Stimulated activated naive CD8-positive, alpha-beta T cell treated with anti-CD3 and anti-CD28 coated beads, Interleukin-15, Interleukin-2, amounts not matched to agents 100 ng/mL and 50 ng/mL, for 24 hours (primary cell): Measurements from ENCODE around the gene ANKRD31.
"Not testable (repeated sequence)": the region's sequence is repeated elsewhere in the genome, so short reads cannot be mapped to it uniquely, and the experiment has no call there.

Experiments
- H3K27ac Mint-ChIP-seq: one replicate; pipeline ENCODE4 v1.8.0; 2021; ENCODE audit warnings: mild to moderate bottlenecking, mixed read lengths
- H3K27me3 Mint-ChIP-seq: one replicate; pipeline ENCODE4 v1.8.0; 2021; ENCODE audit warnings: mixed read lengths
- H3K36me3 Mint-ChIP-seq: one replicate; pipeline ENCODE4 v1.8.0; 2021; ENCODE audit warnings: low read depth, mixed read lengths
- H3K4me1 Mint-ChIP-seq: one replicate; pipeline ENCODE4 v1.8.0; 2021; ENCODE audit warnings: low read depth, mixed read lengths
- H3K4me3 Mint-ChIP-seq: one replicate; pipeline ENCODE4 v1.8.0; 2021; ENCODE audit warnings: mild to moderate bottlenecking, mixed read lengths
- H3K9me3 Mint-ChIP-seq: one replicate; pipeline ENCODE4 v1.8.0; 2021; ENCODE audit warnings: mixed read lengths

The ANKRD31 gene

DNA sequence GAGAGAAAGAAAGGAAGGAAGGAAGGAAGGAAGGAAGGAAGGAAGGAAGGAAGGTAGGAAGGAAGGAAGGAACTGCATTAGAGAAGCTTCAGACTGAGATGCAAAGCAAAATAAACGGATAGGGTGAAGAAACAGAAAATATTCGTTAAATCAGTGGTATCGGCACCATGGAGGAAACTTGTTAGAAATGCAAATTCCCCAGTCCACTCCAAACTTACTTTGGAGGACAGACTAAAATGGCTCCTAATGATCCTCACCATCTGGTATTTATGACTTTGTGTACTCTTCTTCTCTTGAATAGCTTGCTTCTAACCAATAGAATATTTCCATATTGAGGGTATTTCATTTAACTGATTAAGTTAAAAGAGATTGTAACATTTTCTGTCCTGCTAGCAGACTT lies 96.4 kb downstream of the ANKRD31 start:
- H3K4me3 Mint-ChIP-seq, result no peak overlapping the region
- H3K27ac Mint-ChIP-seq, result no peak overlapping the region
- H3K36me3 Mint-ChIP-seq, result no peaks in the 10 kb centered on the region
- no peaks in the 10 kb centered on the region for H3K27me3 Mint-ChIP-seq
- H3K4me1 Mint-ChIP-seq, result peaks cover 12% of the 10 kb centered on the region
- H3K9me3 Mint-ChIP-seq, result peaks cover 5% of the 10 kb centered on the region

DNA sequence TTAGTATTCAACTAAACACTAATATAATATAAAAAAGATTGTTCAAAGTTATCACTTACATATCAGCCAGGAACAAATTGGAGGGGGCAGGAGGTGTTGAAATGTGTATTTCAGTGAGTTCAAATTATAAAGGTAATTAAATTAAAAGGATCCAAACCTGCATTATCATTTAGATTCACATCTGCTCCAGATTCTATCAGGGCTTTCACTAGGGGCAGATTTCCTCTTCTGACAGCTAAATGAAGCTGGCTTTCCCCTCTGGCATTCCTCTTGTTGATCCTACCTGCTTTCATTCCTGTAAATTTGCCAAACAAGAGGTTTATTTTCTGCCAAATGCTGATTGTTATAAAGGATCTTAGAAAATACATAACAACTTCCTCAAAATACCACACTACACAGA lies 98.0 kb downstream of the ANKRD31 start:
- no peaks in the 10 kb centered on the region for H3K9me3 Mint-ChIP-seq
- H3K36me3 Mint-ChIP-seq, result no peaks in the 10 kb centered on the region
- peaks cover 12% of the 10 kb centered on the region for H3K4me1 Mint-ChIP-seq
- H3K4me3 Mint-ChIP-seq, result no peak overlapping the region
- no peaks in the 10 kb centered on the region for H3K27me3 Mint-ChIP-seq
- H3K27ac Mint-ChIP-seq, result no peak overlapping the region

DNA sequence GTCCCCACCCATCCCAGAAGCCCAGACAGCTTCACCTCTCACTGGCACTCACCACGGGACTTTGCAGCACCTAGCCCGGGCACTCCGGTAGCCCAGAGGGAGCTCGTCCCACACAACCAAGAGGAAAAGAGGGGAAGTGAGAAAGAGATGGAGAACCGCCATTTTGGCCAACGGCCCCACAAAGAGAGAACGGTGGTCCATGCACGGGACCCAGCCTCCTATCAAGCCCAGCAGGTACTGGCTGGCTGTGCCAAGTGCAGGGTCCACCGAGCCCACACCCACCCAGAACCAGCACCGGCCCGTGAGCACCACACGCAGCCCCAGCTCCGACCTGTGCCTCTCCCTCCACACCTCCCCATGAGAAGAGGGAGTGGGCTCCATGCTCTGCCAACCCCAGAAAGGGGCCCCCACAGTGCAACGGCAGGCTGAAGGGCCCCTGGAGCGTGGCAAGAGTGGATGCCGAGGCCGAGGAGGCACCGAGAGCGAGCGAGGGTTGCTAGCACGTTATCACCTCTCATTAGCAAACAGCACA lies 105.8 kb downstream of the ANKRD31 start:
- no peak overlapping the region for H3K27ac Mint-ChIP-seq
- no peak overlapping the region for H3K4me3 Mint-ChIP-seq
- H3K27me3 Mint-ChIP-seq, result no peaks in the 10 kb centered on the region

DNA sequence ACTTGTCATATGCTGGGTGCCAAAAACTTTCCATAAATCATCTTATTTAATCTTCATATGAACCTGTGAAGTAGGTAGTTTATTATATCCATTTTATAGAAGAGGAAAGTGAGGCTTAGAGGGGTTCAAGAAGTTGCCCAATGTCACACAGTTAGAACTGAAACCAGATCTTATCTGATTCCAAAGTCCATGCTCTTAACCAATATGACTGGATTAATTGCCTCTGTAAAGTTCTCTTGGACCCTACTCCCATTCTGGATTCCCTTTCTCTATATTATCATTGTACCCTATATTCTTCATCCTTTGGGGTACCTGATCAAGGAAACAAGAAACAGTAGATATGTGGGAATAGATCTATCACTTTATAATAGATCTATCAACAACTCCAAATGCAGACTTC lies 119.8 kb downstream of the ANKRD31 start:
- H3K36me3 Mint-ChIP-seq, result peaks cover 7% of the 10 kb centered on the region
- no peaks in the 10 kb centered on the region for H3K27me3 Mint-ChIP-seq
- H3K4me1 Mint-ChIP-seq, result peaks cover 2% of the 10 kb centered on the region
- H3K9me3 Mint-ChIP-seq, result peaks cover 8% of the 10 kb centered on the region
- H3K27ac Mint-ChIP-seq, result no peak overlapping the region
- no peak overlapping the region for H3K4me3 Mint-ChIP-seq

More for the DNA sequence above, 105.8 kb downstream of the ANKRD31 start:
- Mint-ChIP-seq H3K4me1 (no peaks in the 10 kb centered on the region), H3K36me3 (no peaks in the 10 kb centered on the region), H3K9me3 (no peaks in the 10 kb centered on the region)

DNA sequence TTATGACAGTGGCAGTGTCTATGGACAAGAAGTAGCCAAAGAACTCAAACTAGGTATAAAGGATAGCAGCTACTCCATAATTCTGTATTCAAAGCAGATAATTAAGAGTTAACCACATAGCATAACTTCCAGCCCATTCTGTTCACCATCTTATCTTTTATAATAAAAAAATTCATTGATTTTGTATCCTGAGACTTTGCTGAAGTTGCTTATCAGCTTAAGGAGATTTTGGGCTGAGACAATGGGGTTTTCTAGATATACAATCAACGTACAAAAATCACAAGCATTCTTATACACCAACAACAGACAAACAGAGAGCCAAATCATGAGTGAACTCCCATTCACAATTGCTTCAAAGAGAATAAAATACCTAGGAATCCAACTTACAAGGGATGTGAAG lies 122.4 kb downstream of the ANKRD31 start:
- H3K4me3 Mint-ChIP-seq, H3K36me3 Mint-ChIP-seq, H3K9me3 Mint-ChIP-seq, H3K27ac Mint-ChIP-seq, H3K27me3 Mint-ChIP-seq: not testable (repeated sequence)
- peaks cover 15% of the 10 kb centered on the region for H3K4me1 Mint-ChIP-seq

DNA sequence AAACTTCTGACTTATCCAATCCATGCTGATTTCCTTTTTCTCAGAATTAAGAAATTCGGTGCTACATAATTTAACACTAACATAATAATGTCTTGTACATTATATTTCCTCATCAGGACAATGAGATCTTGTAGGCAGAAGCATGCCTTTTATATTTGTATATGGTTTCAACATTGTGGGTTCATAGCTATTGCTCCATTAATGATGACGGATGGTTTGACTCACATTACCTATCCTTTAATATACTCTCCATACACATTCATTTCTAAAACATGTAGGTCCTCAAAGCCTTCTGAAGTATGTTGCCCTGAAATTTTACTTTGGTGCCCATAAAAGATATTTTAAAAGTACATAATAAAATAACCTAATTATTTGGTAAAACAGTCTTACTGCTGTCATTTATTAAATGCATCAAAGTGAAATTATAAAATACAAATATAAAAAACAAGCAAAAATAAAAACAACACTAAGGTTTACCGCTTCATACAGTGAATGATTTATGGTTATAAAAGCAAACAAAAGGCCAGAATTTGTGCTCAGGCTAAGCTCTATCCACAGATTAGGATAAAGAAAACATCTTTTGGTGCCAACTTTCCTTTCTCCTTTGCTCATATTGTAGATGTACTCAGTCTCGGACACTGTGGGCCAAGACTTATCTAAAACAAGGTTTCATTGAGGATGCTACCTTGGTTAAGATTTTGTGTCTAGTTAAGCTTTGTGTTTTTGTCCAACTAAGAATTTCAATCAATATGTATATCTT lies 123.1 kb downstream of the ANKRD31 start:
- no peak overlapping the region for H3K4me3 Mint-ChIP-seq
- H3K27ac Mint-ChIP-seq, result no peak overlapping the region
- H3K9me3 Mint-ChIP-seq, result no peaks in the 10 kb centered on the region
- H3K27me3 Mint-ChIP-seq, result no peaks in the 10 kb centered on the region
- no peaks in the 10 kb centered on the region for H3K36me3 Mint-ChIP-seq
- peaks cover 22% of the 10 kb centered on the region for H3K4me1 Mint-ChIP-seq

DNA sequence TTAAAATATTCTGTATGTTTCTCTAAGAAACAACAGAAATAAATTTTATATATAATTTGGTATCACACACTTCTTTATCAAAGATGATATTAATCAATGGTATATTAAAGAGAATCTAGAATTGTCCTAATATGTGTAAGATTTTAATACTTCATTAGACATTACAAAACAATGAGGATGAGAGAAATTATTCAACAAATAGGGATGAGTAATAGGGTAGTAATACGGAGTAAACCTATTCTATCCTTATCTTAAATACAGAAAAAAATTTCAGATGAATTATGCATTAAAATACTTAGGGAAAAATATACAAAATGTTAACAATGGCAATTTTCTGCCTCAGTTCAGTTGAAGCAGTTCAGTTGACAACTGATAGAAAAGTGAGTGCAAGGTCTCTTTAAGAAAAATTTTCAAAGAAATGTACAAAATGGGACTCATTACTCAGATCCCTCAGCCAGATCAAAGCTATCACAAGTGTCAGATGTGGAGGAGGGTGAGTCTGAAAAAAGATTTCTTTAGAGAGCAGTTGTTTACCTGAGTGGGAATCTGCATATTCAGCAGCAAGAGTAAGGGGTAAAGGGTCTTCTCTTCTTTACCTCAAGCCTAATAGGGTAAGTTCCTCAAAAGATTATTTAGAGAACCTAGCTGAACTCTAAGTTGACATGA lies 127.6 kb downstream of the ANKRD31 start:
- peaks cover 26% of the 10 kb centered on the region for H3K4me1 Mint-ChIP-seq
- H3K4me3 Mint-ChIP-seq, result no peak overlapping the region
- no peaks in the 10 kb centered on the region for H3K9me3 Mint-ChIP-seq
- no peaks in the 10 kb centered on the region for H3K27me3 Mint-ChIP-seq
- H3K36me3 Mint-ChIP-seq, result no peaks in the 10 kb centered on the region
- H3K27ac Mint-ChIP-seq, result no peak overlapping the region

DNA sequence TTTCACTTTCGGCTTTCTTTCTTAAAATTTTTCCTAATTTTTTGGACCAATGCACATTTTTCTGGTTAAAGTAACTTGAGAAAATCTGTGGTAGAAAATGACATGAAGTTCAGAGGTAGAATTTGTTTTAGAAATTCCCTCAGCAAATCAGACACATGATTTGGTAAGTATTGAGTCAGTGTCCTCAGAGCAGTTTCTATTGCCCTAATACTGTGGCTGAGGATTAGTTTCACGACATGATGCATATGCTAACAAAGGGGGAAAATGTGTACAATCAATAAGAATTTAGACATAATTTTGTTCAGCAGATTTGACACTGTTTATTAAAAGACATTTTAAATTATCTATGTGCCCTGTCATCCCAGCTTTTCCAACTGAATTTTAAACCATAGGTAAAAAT lies 128.2 kb downstream of the ANKRD31 start:
- H3K36me3 Mint-ChIP-seq, result no peaks in the 10 kb centered on the region
- H3K9me3 Mint-ChIP-seq, result no peaks in the 10 kb centered on the region
- H3K27ac Mint-ChIP-seq, result no peak overlapping the region
- no peak overlapping the region for H3K4me3 Mint-ChIP-seq
- H3K4me1 Mint-ChIP-seq, result peaks cover 26% of the 10 kb centered on the region
- no peaks in the 10 kb centered on the region for H3K27me3 Mint-ChIP-seq

DNA sequence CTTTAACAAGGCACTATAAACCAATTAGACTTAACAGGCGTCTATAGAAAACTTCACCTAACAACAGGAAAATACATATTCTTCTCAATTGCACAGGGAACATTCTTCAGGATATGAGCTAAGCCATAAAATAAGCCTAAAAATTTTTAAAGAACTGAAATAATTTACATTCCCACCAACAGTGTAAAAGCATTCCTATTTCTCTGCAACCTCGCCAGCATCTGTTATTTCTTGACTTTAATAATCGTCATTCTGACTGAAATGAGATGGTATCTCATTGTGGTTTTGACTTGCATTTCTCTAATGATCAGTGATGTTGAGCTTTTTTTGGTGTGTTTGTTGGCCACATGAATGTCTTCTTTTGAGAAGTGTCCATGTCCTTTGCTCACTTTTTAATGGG lies 140.7 kb downstream of the ANKRD31 start:
- H3K4me3 Mint-ChIP-seq, H3K27ac Mint-ChIP-seq, H3K36me3 Mint-ChIP-seq, H3K27me3 Mint-ChIP-seq, H3K9me3 Mint-ChIP-seq: not testable (repeated sequence)
- peaks cover 21% of the 10 kb centered on the region for H3K4me1 Mint-ChIP-seq

DNA sequence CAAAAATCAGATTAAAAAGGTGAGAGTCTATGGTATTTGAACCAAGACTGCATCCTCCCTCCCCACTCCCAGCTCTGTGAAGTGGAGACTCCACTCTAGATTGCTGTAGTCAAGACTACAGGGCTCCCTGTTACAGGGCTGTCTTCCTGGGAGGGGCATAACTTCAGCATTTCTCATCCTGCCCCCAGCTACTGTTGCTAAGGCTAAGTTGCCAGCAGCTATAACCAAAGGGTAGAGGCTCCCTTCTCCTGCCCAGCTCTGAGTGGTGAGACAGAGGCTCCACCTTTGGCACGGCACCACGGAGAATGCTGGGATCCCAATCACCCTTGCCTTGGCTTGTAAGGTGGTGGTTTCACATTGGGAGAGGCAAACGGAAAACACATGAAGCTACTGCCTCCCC lies 145.1 kb downstream of the ANKRD31 start:
- Mint-ChIP-seq H3K4me3 (no peak overlapping the region), H3K27me3 (no peaks in the 10 kb centered on the region), H3K4me1 (peaks cover 46% of the 10 kb centered on the region), H3K27ac (no peak overlapping the region), H3K36me3 (no peaks in the 10 kb centered on the region), H3K9me3 (no peaks in the 10 kb centered on the region)

DNA sequence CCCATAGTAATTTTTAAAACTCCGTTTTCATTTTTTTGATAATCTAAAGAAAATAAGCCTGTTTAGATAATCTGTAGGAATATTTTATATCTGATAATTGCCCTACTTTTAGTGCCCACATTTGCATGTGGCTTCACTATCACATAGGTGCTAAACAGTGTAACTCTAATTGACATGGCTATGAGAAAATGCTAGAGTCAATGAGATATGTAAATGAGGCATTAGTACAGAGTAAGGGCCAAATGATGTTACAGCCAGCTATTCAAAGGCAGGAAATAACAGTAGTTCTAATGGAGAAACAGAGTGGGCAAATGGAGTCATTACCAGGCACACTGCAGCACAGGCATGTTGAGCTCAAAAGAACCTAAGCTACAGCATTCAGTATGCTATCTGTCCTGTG lies 147.0 kb downstream of the ANKRD31 start:
- Mint-ChIP-seq H3K27ac (no peak overlapping the region), H3K4me1 (peaks cover 29% of the 10 kb centered on the region), H3K36me3 (no peaks in the 10 kb centered on the region)

DNA sequence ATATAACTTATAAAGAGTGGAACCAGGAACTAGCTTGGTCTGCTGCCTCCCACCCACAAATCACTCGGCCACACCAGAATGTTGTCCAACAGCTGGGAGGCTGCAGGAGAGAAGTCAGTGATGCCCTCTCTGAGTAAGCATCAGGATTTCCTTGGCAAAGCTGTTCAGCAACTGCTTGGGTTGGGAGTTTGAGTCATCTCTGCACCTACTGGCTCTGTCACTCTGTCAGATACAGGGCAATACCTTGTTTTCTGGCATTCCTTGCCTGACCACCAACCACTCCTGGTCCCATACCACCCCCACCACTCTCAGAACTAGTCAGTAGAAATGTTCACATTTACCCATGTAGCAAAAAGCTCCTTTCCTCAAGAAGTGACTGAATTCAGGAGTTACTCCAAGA lies 147.5 kb downstream of the ANKRD31 start:
- Mint-ChIP-seq H3K27ac (no peak overlapping the region), H3K36me3 (no peaks in the 10 kb centered on the region), H3K27me3 (no peaks in the 10 kb centered on the region), H3K9me3 (no peaks in the 10 kb centered on the region), H3K4me3 (no peak overlapping the region), H3K4me1 (peaks cover 25% of the 10 kb centered on the region)

More for the DNA sequence above, 147.0 kb downstream of the ANKRD31 start:
- Mint-ChIP-seq H3K27me3 (no peaks in the 10 kb centered on the region), H3K9me3 (no peaks in the 10 kb centered on the region), H3K4me3 (no peak overlapping the region)

DNA sequence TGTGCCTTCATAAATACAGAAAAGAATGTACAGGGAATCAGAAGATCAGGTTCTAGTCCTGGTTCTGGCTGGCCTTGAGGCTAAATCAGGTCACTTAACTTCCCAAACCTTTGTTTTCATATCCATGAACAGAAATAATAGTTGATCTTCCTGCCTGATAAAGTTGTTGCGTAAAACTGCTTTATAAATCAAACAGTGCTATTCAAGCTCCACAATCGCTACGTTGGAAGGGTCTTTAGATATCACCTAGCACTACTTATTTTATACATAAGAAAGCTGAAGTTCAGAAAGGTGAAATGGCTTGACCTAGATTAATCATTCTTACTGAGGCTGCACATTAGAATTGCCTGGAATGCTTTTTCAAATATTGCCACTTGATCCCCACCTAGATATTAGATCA lies 148.0 kb downstream of the ANKRD31 start:
- no peaks in the 10 kb centered on the region for H3K27me3 Mint-ChIP-seq
- H3K4me1 Mint-ChIP-seq, result peaks cover 25% of the 10 kb centered on the region
- no peak overlapping the region for H3K27ac Mint-ChIP-seq
- no peaks in the 10 kb centered on the region for H3K36me3 Mint-ChIP-seq
- H3K4me3 Mint-ChIP-seq, result no peak overlapping the region
- no peaks in the 10 kb centered on the region for H3K9me3 Mint-ChIP-seq

DNA sequence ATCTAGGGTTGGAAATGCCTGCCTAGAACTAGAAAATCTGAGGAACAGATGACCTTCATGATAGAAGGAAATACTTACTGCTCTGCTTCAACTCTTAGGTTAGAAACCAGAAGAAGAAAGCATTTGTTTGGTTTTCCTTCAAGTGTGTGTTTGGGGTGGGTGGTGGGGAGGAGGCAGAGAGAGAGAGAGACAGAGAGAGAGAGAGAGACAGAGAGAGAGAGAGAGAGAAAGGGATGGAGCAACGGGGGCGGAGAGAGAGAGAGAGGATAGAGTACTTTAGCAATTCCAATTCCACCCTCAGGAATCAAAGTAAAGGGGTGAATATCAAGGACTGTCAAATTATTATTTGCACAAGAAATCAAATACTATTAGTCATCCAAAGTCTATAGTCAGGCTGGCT lies 155.2 kb downstream of the ANKRD31 start:
- Mint-ChIP-seq H3K9me3 (no peaks in the 10 kb centered on the region), H3K4me3 (no peak overlapping the region), H3K27ac (no peak overlapping the region), H3K27me3 (no peaks in the 10 kb centered on the region), H3K36me3 (no peaks in the 10 kb centered on the region), H3K4me1 (no peaks in the 10 kb centered on the region)

DNA sequence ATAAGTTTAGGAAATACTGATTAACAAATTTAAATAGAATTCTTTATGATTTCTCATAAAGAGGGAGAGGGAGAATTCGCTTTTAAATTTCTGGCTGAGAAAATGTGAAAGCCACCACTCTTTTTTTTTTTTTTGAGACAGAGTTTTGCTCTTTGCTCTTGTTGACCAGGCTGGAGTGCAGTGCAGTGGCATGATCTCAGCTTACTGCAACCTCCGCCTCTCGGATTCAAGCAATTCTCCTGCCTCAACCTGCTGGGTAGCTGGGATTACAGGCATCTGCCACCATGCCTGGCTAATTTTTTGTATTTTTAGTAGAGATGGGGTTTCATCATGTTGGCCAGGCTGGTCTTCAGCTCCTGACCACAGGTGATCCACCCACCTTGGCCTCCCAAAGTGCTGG lies 157.3 kb downstream of the ANKRD31 start:
- H3K27me3 Mint-ChIP-seq, H3K9me3 Mint-ChIP-seq, H3K36me3 Mint-ChIP-seq, H3K27ac Mint-ChIP-seq, H3K4me1 Mint-ChIP-seq, H3K4me3 Mint-ChIP-seq: not testable (repeated sequence)

DNA sequence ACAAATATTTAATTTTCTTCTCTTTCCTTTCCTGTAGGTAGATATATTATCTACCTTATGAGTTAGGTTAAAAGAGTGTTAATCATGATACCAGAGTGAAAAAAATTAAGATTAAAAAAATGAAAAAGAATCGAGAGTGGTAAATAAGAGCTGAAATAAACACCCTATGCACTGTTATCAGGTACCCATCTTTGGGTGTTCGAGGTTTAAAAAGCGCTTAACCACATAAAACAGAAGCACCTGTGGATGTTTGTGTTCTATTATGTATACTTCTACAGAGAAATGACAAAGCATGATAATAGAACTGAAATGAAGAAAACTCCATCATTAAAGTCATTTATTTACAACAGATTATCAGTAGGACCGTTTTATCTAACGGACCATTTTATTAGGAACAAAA lies 158.7 kb downstream of the ANKRD31 start:
- no peaks in the 10 kb centered on the region for H3K36me3 Mint-ChIP-seq
- H3K4me3 Mint-ChIP-seq, result no peak overlapping the region
- H3K4me1 Mint-ChIP-seq, result no peaks in the 10 kb centered on the region
- H3K27me3 Mint-ChIP-seq, result no peaks in the 10 kb centered on the region
- H3K27ac Mint-ChIP-seq, result no peak overlapping the region
- H3K9me3 Mint-ChIP-seq, result no peaks in the 10 kb centered on the region
